ENCODE measurements around the gene CADPS.

GRCh38 chr3:62737449-62737848 is 137.8 kb downstream of the CADPS start:
- TF ChIP-seq CTCF (IDR thresholded peaks at IDR 0.05; ENCODE audit: poor library complexity, severe bottlenecking) (no peak), TAF1 (IDR thresholded peaks at IDR 0.05; ENCODE audit: low read depth) (no peak), EP300 (conservative IDR thresholded peaks at IDR 0.05; ENCODE audit: poor library complexity, severe bottlenecking) (no peak)

All from neural cell (in vitro differentiated cells).